ENCODE measurements around the gene ATP6V0D1. TPM values are rescaled to one million over a fixed set of nuclear protein-coding genes. Genes with fewer than 3 reads are reported as not detected.

ATP6V0D1 gene
- total and polyA plus RNA-seq, 7 donors, result 60.2 to 104 (median 85.3) TPM

GRCh38 chr16:67392301-67393059 is 88.5 kb downstream of the ATP6V0D1 start:
- Histone ChIP-seq H3K9me3 (no peaks in the 10 kb centered on the region), H3K27ac (peak overlapping the region; percentile 13), H3K27me3 (ENCODE audit: insufficient read depth in 3 of 3, low read length in 2 of 3) (peaks cover 0 to 5% (median 4%) of the 10 kb centered on the region in 3 donors), H3K4me3 (peak overlapping the region; percentile 59), H3K36me3 (ENCODE audit: insufficient read depth in 1 of 2, low read depth in 1 of 2) (no peaks in the 10 kb centered on the region), H3K4me1 (peaks cover 42% of the 10 kb centered on the region)
- ATAC-seq (no peak), DNase-seq (peak in 1 of 2 donors; percentile 53)
- intact Hi-C loops (cut with DNase I), result no loop called here
- 50 to 59% (median 57%) methylated on average over 18 of the region's 18 CpGs for WGBS, 3 donors
- TF ChIP-seq CTCF (IDR thresholded peaks at IDR 0.05), result no peak

- peak overlapping the region; percentile 4 for H3K27ac ChIP-seq
- H3K27me3 ChIP-seq (ENCODE audit: insufficient read depth in 3 of 3, low read length in 2 of 3), result peaks cover 0 to 5% (median 4%) of the 10 kb centered on the region in 3 donors
- intact Hi-C loops (cut with DNase I), result no loop called here
- no peak for TF ChIP-seq CTCF (IDR thresholded peaks at IDR 0.05)
- H3K4me1 ChIP-seq, result peaks cover 41% of the 10 kb centered on the region
- WGBS, 3 donors, result 51 to 55% (median 55%) methylated on average over 14 to 15 of the region's 15 CpGs
- ATAC-seq (no peak), DNase-seq (peak in 1 of 2 donors; percentile 68)
- peak overlapping the region; percentile 59 for H3K4me3 ChIP-seq
- no peaks in the 10 kb centered on the region for H3K36me3 ChIP-seq (ENCODE audit: insufficient read depth in 1 of 2, low read depth in 1 of 2)
- H3K9me3 ChIP-seq, result no peaks in the 10 kb centered on the region
Measured at GRCh38 chr16:67391424-67392300, 89.3 kb downstream of the ATP6V0D1 start.

GRCh38 chr16:67390816-67391423 is 90.0 kb downstream of the ATP6V0D1 start:
- intact Hi-C loops (cut with DNase I), result no loop called here
- peaks cover 33% of the 10 kb centered on the region for H3K4me1 ChIP-seq
- no peak overlapping the region for H3K4me3 ChIP-seq
- no peaks in the 10 kb centered on the region for H3K9me3 ChIP-seq
- TF ChIP-seq CTCF (IDR thresholded peaks at IDR 0.05), result no peak
- ATAC-seq (no peak), DNase-seq (no peak)
- peak overlapping the region; percentile 4 for H3K27ac ChIP-seq
- no peaks in the 10 kb centered on the region for H3K36me3 ChIP-seq (ENCODE audit: insufficient read depth in 1 of 2, low read depth in 1 of 2)
- 60 to 70% (median 61%) methylated on average over 11 of the region's 11 CpGs for WGBS, 3 donors
- H3K27me3 ChIP-seq (ENCODE audit: insufficient read depth in 3 of 3, low read length in 2 of 3), result peaks cover 0 to 5% (median 4%) of the 10 kb centered on the region in 3 donors

GRCh38 chr16:67389911-67390815 is 90.8 kb downstream of the ATP6V0D1 start:
- intact Hi-C loops (cut with DNase I), result no loop called here
- Histone ChIP-seq H3K9me3 (no peaks in the 10 kb centered on the region), H3K4me1 (peaks cover 26% of the 10 kb centered on the region), H3K4me3 (no peak overlapping the region), H3K27ac (peak overlapping the region; percentile 65), H3K36me3 (ENCODE audit: insufficient read depth in 1 of 2, low read depth in 1 of 2) (no peaks in the 10 kb centered on the region), H3K27me3 (ENCODE audit: insufficient read depth in 3 of 3, low read length in 2 of 3) (peaks cover 0 to 5% (median 4%) of the 10 kb centered on the region in 3 donors)
- ATAC-seq (no peak), DNase-seq (peak; percentile 37 to 64)
- WGBS, 3 donors, result 55 to 66% (median 65%) methylated on average over 27 of the region's 27 CpGs
- no peak for TF ChIP-seq CTCF (IDR thresholded peaks at IDR 0.05)

Measured in psoas muscle (tissue), 8 donors.